ENCODE data around the gene ADORA3. TPM values are rescaled to one million over a fixed set of nuclear protein-coding genes. Genes with fewer than 3 reads are reported as not detected.
A peak's percentile ranks its signal among the peaks of the same experiment; 100 is the strongest.

The ADORA3 gene
- total RNA-seq, 4 donors from 2014 or later, result 5.3 to 17.5 (median 9.9) TPM

GRCh38 chr1:111499026-111499785, 4.2 kb downstream of the ADORA3 start:
- no peak overlapping the region for H3K4me3 ChIP-seq
- H3K27me3 ChIP-seq, result no peaks in the 10 kb centered on the region
- 84 to 87% methylated on average over 5 of the region's 5 CpGs for WGBS, 2 donors
- TF ChIP-seq CTCF (IDR thresholded peaks at IDR 0.05), result no peak
- TF ChIP-seq EP300 (IDR thresholded peaks at IDR 0.05), result no peak
- TF ChIP-seq POLR2A (IDR thresholded peaks at IDR 0.05), result no peak
- H3K36me3 ChIP-seq, result no peaks in the 10 kb centered on the region
- H3K4me1 ChIP-seq, result no peaks in the 10 kb centered on the region
- no peak overlapping the region for H3K27ac ChIP-seq
- DNase-seq (ENCODE audit: low spot score in 2 of 2), result no peak
- H3K9me3 ChIP-seq, result no peaks in the 10 kb centered on the region

- no peaks in the 10 kb centered on the region for H3K36me3 ChIP-seq
- no peak overlapping the region for H3K4me3 ChIP-seq
- 59 to 71% methylated on average over 5 of the region's 5 CpGs for WGBS, 2 donors
- no peaks in the 10 kb centered on the region for H3K4me1 ChIP-seq
- H3K27me3 ChIP-seq, result no peaks in the 10 kb centered on the region
- H3K27ac ChIP-seq, result no peak overlapping the region
- DNase-seq (ENCODE audit: low spot score in 2 of 2), result no peak
- TF ChIP-seq POLR2A (IDR thresholded peaks at IDR 0.05), result no peak
- H3K9me3 ChIP-seq, result no peaks in the 10 kb centered on the region
Observed at GRCh38 chr1:111497592-111497991, 5.8 kb downstream of the ADORA3 start.

GRCh38 chr1:111496398-111496797, 7.0 kb downstream of the ADORA3 start:
- no peaks in the 10 kb centered on the region for H3K4me1 ChIP-seq
- no peak for DNase-seq (ENCODE audit: low spot score in 2 of 2)
- H3K4me3 ChIP-seq, result no peak overlapping the region
- H3K27ac ChIP-seq, result no peak overlapping the region
- H3K36me3 ChIP-seq, result no peaks in the 10 kb centered on the region
- no peaks in the 10 kb centered on the region for H3K27me3 ChIP-seq
- H3K9me3 ChIP-seq, result no peaks in the 10 kb centered on the region
- no peak for TF ChIP-seq EP300 (IDR thresholded peaks at IDR 0.05)
- no peak for TF ChIP-seq POLR2A (IDR thresholded peaks at IDR 0.05)
- no peak for TF ChIP-seq CTCF (IDR thresholded peaks at IDR 0.05)
- WGBS, 2 donors, result 82 to 84% methylated on average over 4 of the region's 4 CpGs

GRCh38 chr1:111491070-111491469, 12.4 kb downstream of the ADORA3 start:
- H3K4me3 ChIP-seq, result no peak overlapping the region
- no peak for DNase-seq (ENCODE audit: low spot score in 2 of 2)
- no peaks in the 10 kb centered on the region for H3K9me3 ChIP-seq
- no peaks in the 10 kb centered on the region for H3K27me3 ChIP-seq
- no peaks in the 10 kb centered on the region for H3K36me3 ChIP-seq
- no peaks in the 10 kb centered on the region for H3K4me1 ChIP-seq
- peak overlapping the region in 3 of 4 donors; percentile 26 to 60 (median 34) for H3K27ac ChIP-seq
- TF ChIP-seq EP300 (IDR thresholded peaks at IDR 0.05) (no peak), POLR2A (IDR thresholded peaks at IDR 0.05) (no peak), CTCF (IDR thresholded peaks at IDR 0.05) (no peak)
- WGBS, 2 donors, result 93 to 95% methylated on average over 7 of the region's 7 CpGs

GRCh38 chr1:111490220-111490619, 13.2 kb downstream of the ADORA3 start:
- DNase-seq (ENCODE audit: low spot score in 2 of 2), result no peak
- H3K36me3 ChIP-seq, result no peaks in the 10 kb centered on the region
- H3K27ac ChIP-seq, result peak overlapping the region in 2 of 4 donors; percentile 26 to 60
- H3K4me3 ChIP-seq, result no peak overlapping the region
- no peaks in the 10 kb centered on the region for H3K27me3 ChIP-seq
- WGBS, 2 donors, result 88 to 95% methylated on average over 4 of the region's 4 CpGs
- H3K4me1 ChIP-seq, result no peaks in the 10 kb centered on the region
- H3K9me3 ChIP-seq, result no peaks in the 10 kb centered on the region
- TF ChIP-seq CTCF (IDR thresholded peaks at IDR 0.05) (no peak), POLR2A (IDR thresholded peaks at IDR 0.05) (no peak), EP300 (IDR thresholded peaks at IDR 0.05) (no peak)
